NT2/D1 (cell line): Measurements from ENCODE around the gene EHF.

Experiments used
- YY1 ChIP-seq: IDR thresholded peaks from 2 replicates; pipeline ENCODE4 v1.6.1; 2011; ENCODE audit not compliant: insufficient read length, insufficient read depth
- ZNF274 ChIP-seq: IDR thresholded peaks from 2 replicates; pipeline ENCODE4 v1.6.1; 2011; ENCODE audit warnings: mild to moderate bottlenecking, low read depth, low read length

DNA sequence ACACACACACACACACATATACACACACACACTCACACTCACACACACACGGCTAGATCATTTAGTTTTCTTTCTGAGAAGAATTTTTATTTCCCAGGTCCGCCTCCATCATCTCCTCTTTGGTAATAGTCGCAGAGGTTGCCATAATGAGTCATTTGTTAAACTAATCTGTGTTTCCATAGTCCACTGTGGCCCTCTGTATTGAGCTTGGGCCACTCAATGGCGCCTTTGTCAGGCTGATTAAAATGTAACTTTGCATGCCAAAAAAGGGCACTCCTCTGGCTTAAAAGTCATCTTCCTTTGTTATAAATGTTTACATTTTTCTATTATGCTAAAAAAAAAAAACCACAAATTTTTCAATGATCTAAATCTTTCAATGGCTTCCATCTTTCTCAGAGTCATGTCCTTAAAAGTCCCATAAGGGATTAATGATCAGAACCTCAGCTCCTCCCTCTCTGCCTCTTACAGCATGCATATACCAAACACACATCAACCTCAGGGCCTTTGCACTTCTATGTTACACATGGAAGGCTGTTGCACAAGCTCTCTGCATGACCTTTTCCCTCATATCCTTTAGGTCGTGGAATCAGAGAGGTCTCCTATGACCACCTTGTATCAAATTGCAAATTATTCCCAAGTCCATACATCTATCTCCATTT is 35.3 kb downstream of the EHF start:
- TF ChIP-seq YY1, result no peak
- TF ChIP-seq ZNF274, result no peak
